ENCODE results near the gene DCTN2.
A peak's percentile ranks its signal among the peaks of the same experiment; 100 is the strongest.

The DCTN2 gene

DNA sequence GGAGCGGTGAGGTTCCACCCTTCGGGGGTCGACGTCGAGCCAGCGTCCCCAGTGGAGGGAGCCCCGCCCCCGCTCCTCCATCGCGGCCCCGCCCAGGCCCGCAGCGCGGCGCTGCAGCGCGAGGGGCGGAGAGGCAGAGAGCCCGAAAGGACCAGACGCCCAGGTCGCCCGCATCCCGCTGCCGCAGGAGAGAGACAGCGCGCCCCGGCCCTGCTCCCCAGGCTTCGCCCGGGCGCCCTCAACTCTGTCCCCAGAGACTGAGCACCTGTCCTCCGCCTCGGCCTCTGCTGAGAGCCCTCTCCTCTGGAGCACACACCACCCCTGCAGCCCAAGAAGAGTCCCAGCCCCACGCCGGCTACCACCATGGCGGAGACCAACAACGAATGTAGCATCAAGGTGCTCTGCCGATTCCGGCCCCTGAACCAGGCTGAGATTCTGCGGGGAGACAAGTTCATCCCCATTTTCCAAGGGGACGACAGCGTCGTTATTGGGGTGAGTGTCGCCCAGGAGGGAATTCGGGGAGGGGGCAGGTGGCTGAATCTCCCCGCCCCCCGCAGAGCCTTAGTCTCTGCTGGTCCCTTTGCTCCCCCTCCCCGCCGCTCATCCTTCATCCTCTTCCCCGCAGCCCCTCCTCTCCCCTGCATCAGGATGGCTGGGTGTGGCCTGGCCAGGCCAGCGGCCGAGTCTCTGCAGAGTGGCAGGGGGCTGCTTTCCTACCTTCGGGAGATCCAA is 3.1 kb upstream of the DCTN2 start, which contains the start of gene KIF5A:
Gene KIF5A, plus strand, starts transcription at position 136 of the 732 bp plus-strand sequence. Its CDS starts 228 bp downstream, at position 364.
- peak; percentile 52 for DNase-seq (ENCODE audit: low read depth)

DNA sequence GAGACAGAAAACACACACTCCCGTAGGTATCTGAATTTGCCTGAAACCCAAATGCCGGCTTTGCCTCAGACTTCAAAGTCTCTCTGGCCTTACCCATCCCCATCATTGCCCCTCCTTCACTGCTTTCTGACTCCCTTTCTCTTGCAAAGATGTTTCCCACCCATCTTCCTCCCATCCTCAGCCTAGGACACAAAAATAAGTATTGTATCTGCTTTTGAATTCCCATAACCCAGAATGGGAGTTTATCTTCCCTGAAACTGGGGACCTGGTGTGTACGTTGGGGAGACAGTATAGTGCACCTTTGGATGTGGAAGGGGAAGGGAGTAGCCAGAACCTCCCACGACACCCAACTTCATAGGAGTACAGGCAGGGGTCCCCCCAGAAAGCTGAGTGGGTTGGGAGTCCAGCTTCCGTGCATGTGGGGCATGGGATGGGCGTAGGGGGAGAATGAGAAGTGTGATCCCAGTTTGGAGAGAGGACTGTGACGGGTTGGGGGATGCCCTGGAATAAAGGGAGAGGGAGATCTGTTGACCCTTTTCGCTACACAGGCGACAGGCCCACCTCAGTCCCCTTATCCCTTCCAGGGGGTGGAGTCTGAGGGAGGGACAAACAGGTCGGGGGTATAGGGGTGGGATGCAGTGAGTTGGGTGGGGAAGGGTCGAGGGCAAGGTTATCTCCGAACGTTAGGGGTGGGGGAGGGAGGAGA is 2.4 kb upstream of the DCTN2 start:
- no peak for DNase-seq (ENCODE audit: low read depth)

DNA sequence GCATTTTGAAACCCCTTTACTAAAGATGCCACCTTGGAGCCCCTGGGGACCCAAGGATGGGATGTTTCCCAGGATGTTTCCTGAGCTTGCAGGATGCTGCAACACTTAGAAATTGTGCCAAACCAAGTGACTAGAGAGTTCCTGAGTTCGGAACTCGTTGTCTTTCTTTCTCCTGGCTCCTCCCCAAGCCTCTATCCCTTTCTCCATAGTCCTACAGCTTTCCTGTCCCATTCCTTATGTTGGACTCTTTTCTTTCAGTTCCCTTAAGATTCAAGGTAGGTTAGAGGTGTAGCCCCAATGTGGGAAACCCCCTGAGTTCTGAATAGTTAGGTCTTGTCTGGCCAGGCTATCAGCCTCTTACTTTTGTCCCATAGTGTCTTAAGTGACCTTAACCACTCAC is 1.5 kb upstream of the DCTN2 start:
- no peak for DNase-seq (ENCODE audit: low read depth)

DNA sequence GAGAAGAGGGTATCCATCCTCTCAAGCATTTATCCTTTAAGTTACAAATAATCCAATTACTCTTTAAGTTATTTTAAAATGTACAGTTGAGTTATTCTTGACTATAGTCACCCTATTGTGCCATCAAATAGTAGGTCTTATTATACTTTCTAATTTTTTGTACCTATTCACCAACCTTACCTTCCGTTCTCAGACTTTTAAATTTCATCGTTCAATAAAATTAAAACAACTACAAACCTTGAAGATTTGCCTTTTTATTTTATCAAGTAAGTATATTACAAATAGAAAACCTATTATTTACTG is 972 bp upstream of the DCTN2 start:
- no peak for DNase-seq (ENCODE audit: low read depth)

DNA sequence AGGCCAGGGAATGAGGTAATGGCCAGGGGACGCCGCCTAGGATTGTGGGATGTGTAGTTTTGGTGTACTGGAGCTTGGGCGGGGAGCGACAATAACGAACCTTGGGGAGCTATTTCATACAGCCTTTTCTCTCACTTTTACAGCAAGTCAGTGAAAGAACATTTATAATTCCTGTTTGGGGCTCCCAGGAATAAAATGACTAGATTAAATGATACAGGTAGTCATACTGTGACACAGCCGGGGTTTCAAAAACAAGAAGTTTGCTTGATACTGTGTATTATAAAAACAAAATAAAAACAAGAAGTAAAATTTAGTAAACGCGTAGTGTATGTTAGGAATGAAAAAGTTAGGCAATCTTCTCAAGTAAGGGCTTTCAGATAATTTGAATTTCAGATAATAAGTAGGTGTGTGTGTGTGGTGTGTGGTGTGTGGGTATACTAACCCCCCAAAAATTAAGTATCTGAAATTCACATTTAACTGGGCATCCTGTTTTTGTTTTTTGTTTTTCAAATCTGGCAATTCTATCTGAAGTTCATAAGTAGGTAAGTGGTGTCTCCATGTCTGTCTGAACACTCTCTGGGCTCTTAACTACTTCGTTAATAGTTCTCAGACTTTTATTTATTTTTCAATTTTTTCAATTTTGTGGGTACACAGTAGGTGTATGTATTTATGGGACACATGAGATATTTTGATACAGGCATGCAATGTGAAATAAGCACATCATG is 458 bp upstream of the DCTN2 start:
- DNase-seq (ENCODE audit: low read depth): no peak

DNA sequence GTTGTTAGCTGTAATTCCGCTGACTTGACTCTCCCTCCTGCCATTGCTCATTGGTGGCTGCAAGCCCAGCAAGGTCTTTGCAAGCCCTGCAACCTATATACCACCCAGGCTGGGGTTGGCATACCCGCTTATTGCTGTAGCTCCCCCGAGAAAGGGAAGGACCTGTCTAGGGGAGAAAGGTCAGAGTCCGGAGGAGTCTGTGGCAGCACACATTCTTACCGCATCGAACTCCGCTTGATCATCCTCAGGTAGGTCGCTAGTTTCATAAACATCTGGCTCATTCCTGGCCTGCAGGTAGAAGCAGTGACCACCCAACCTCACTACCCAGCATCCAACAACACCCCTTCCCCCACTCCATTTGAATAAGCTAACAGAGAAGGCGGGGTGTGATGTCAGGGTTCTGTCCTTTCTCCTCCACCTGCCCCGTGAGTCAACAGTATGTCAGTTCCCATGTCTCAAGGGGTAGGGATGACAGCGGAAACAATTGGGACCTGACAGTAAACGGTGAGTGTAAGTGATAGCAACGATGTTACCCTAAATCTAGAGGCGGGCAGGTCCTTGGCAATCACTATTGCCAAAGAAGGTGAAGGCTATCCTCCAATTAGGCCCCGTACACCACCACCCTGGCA is 1.1 kb downstream of the DCTN2 start:
- no peak for DNase-seq (ENCODE audit: low read depth)

DNA sequence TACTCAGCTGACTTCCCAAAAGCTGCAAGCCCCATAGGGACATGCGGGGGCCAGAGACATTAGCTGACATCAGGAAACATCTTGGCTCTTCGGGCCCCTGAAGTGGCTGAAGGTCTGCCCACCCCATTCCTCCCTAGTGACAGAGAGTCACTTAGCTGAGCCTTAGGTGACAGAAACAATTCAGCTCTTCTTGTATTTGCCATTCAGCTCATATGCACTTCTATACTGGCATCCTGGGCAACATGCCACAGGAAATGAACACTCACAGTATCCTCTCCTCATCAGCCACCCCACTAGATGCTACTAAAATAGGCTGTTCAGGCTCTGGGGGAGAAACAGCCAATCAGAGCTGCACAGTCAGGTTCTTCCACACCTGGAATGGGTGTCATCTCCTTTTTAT is 3.4 kb downstream of the DCTN2 start:
- DNase-seq (ENCODE audit: low read depth): no peak

DNA sequence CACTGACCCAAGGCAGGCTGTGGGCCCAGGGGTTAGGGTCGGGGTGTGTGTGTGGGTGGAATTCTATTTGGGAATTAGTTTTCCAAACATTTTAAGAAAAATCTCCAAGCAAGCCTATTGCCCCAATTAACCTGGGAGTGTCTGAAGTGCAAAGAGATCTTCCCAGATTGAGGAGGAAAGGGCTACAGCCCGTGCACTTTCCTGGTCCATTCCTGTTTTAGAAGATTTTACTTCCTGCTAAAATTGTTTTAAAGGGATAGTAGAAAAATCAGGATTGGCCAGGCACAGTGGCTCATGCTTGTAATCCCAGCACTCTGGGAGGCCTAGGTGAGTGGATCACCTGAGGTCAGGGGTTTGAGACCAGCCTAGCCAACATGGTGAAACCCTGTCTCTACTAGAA is 5.3 kb downstream of the DCTN2 start:
- DNase-seq (ENCODE audit: low read depth): no peak

DNA sequence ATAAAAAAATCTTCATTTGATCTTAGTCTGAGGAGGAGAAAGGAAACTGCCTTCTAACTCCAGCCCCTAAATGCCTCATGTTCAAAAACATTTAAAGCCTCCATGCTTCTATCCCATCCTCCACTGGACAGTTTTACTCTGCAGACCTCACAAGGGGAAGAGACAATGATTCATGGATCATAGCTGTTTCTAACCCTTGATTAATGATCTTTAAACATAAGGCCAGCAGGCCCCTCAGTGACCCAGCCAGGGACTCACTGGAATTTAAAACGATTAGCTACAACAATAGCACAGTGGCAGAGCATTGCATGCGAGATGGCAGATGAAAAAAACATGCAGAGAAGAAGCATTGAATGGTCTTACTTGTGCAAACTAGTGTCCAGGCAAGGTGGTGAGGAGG is 6.0 kb downstream of the DCTN2 start:
- DNase-seq (ENCODE audit: low read depth): no peak

DNA sequence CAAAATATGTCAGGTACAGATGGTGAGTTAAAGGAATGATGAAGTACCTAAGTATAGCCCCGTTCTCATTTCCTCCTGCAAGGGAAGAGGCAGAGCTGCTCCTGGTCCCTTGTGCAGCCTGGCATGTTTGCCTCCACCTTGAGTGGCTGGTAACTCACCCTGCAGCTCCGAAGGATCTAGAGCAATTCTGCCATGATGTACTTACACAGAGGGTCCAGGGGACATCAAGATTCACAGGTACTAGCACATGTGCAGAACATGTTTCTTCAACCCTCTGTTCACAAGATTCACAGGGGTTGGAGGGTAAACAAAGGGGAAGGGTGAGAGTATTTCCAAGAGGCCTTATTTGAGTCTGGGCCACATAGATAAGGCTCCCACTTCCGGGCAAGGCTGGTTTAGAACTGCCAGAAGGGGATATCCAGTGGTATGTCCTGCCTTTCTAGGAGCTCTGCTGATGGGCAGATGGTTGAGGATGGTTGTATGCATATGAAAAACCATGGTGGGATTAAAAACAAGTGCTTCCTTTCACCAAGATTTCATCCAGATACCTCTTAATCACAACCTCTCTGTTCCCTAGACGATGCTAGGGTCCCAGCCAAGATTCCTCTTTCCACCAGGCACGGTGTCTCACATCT is 7.7 kb downstream of the DCTN2 start:
- DNase-seq (ENCODE audit: low read depth): no peak

DNA sequence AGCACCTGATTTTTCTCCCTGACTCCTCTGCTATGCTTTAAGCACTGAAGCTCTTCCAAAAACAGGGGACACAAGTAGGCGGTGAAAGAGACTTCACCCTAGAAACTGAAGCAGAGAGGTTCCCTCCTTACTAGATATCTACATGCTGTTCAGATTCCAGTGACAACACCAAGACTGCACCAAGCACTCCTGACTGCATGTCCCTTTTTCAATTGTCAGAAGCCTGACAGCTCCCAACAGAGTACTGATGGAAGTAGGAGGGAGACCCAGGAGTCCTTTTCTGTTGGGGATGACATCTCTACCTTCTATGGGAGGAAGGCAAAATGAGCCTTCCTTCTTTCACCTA is 10.4 kb downstream of the DCTN2 start:
- no peak for DNase-seq (ENCODE audit: low read depth)

DNA sequence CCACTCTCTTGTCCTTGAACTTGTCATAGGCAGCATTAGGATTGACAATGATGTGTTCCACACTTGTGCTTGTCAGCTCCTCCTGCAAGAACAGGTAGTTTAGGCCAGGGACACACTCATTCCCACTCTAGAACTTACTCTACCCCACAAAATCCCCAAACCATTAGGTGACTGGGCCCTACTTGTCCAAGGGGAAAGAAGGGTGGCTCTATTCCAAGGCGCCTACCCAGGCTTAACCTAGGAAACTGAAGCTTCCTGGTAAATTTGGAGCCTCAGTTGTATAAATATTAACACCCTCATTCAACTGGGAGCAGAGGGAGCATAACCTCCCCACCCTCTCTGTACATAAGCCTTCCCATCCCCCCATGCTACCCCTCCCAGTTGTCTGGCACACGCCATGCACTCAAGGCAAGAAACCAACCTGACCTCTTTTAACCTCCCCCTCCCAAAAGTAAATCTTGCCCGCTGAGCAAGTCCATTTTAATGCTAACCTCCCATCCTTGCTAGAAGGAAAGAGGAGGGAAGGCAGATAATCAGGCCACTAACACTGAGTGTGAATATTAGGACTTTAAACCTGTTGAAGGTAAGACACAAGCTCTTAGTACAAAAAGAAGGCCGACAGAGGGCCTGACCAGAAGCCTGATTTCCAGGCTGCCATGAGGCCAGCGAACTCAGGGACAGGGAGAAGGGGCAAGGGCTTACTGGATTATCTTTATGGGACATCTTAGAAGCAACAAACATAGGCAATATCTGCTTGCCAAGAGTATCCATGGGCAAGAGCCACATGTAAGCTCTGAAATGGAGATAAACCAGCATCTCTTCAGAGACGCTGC is 11.0 kb downstream of the DCTN2 start:
- no peak for DNase-seq (ENCODE audit: low read depth)

DNA sequence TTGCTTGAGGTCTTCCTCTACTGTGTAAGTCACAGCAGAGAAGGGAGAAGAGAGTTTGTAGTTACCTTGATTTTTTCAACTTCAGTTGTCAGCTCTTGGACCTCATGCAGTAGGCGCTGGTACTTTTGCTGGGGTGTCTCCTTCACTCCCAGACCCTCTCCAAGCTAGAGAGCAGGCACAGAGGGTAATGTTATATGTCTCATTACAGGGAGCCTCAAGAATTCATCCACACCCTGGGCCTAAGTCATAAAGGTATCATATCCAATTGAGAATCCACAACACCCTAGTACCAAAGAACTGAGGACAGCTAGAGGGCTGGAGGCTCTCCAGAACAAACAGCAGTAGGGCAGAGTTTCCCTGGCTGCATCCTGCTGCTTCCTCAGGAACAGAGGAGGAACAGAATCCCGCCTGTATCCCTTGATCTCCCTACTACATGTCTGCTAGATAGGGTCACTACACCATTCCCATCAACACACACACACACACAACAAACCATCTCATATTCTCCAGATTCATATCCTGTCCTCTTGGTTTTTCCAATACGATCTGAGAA is 11.9 kb downstream of the DCTN2 start:
- no peak for DNase-seq (ENCODE audit: low read depth)

DNA sequence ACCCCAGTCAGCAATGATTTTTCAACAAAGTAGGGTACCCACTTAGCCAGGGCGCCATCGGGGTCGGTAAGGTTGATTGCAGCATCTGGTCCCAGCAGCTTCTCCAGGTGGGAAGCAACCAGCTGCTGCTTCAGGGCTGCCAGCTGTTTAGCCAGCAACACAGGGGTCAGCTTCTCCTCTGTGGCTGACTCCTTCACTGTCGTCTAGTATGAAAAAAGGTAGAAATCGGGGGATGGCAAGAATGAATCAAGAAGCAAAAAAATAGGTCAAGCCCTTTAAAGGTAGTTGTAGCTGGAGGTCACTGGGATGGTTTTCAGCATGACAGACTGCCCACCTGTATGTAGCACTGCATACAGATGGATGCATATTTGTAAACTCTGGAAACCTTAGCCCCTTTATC is 12.7 kb downstream of the DCTN2 start:
- DNase-seq (ENCODE audit: low read depth): no peak

DNA sequence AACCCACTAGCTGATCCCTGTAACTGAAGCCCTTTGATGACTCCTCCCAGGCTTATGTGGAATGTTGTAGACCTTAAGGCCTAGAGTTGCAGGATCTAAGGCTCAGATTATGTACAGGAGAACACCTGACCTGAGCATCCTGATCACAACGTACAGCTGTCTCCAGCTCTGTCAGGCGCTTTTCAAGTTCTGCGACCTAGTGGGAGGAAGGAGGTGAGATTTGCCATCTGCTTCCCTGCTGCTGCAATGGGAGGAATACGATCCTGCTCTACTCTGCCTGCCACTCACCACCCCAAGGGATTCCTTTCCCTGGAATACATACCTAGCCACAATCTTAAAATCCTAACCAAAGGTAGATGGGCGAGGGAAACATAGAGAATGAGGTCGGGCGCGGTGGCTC is 13.9 kb downstream of the DCTN2 start:
- DNase-seq (ENCODE audit: low read depth): no peak

DNA sequence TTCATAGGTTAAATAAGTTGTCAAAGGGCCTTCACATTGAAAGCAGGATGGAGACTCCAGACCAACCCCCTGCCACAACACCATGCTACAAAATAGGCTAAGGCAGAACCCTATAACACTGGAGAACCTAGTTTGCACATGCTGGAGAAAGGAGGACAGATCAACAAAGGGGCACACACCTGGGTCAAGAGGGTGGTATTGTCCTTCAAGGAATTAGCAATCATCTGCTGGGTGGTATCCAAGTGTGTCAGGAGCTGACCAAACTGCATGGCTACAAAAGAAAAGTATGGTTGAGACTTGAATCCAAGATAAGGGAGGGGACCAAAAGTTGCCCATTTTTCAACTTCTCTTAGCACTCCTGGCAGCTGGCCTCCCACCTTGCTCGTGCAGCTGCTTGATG is 15.2 kb downstream of the DCTN2 start:
- DNase-seq (ENCODE audit: low read depth): no peak

DNA sequence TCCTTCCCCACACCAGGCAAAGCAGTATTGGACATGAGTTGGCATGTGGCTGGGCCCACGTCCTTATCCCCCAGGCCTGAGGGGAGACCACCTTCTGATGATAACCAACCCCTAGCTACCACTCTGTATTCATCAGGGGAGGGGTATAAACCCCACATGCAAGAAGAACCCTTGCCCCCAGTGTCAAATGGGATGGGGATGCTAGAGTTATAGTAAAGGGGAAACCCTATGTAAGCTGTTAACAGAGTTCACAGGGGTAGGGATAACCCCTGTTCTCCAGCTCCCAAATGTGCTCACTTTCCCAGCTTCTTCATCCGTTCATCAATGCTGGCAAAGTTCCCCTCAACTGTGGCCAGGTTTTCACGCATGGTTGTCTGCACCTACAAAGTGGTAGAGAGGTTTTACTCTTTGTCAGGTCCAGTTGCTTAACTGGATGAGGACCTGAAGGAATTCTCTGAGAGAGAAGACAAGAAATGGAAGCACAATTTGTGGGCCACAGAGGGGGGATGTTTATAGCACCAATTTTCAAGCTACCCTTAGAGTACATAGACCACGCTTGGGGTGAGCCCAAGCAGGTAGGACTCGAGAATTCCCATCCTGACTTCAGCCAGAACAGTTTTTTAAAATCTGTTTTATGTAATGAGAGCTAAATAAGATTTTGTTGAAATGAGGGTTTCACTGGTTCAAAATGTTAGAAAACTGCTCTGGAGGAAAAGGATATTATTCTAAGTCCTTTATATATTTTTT is 16.4 kb downstream of the DCTN2 start:
- no peak for DNase-seq (ENCODE audit: low read depth)

DNA sequence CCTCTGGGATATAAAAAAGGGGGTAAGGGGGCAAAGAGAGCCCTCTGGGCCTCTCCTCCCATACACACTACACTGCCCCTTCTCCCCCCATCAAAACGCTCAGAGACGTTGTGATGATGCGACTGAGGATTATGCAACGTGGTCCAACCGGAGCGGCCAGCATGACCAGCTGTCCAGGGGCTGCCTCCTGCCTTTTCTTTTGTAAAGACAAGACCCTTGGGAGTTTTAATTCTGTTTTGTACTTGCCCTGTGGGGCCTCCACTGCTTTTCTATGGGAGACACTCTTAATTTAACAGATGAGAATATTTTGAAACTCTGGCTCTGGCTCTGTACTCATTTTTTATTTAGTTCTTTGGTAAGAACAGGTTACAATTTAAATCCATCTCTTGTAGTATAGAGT is 17.2 kb downstream of the DCTN2 start:
- DNase-seq (ENCODE audit: low read depth): no peak

DNA sequence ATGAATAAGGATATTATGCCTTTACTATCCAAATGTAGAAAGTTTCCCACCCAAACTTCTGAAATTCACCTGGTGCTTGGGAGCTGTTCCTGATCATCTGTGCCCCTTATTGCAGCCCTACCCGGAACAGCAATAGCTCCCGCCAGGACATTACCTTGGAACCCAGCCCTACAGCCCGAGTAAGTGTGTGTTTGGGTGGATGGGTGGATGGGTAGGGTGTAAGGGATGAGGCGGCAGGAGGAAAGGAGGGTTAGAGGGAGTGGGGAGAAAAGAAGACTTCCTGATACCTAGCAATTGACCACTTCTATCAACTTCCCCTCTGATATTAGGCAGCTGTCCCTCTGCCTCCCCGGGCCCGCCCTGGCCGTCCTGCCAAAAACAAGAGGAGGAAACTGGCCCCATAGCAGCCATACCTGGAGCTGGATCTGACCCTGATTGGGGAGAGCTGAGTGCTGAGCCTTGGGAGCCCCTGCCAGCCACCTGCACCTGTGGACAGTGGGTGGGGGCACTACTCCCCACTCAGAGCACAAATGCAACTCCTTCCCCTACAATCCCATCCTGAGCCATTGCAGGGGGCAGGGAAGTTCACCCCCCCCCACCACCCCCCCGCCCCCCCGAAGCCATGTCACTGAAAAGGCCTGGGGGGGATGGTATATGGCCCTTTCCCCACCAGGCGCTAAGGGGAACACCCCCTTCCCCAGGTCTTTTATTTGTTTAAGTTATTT is 18.0 kb downstream of the DCTN2 start:
- DNase-seq (ENCODE audit: low read depth): no peak

DNA sequence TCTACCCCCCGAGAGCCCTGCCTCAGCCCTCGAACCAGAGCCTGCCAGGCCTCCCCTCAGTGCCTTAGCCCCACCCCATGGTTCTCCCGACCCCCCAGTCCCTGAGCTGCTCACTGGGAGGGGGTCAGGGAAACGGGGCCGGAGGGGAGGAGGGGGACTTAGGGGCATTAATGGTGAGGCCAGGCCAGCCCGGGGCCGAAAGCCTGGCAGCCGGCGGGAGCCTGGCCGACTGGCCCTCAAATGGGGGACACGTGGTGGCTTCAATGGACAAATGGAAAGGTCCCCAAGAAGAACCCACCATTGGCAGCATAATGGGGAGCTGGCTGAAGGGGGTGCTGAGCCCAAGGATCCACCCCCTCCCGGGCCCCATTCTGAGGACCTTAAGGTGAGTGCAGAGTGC is 18.8 kb downstream of the DCTN2 start:
- DNase-seq (ENCODE audit: low read depth): no peak

Data from stimulated activated CD8-positive, alpha-beta memory T cell treated with anti-CD3 and anti-CD28 coated beads, Interleukin-4, amount 100 ng/mL, for 24 hours (primary cell).